ENCODE results near the gene CCT2. TPM values are rescaled to one million over a fixed set of nuclear protein-coding genes. Genes with fewer than 3 reads are reported as not detected.
A peak's percentile ranks its signal among the peaks of the same experiment; 100 is the strongest.

CCT2 gene
- total and polyA plus RNA-seq, 2 of the 13 experiments (the other 11 are each of a cell fraction or from before 2014, with no cell fraction given), result 209 to 388 TPM

DNA sequence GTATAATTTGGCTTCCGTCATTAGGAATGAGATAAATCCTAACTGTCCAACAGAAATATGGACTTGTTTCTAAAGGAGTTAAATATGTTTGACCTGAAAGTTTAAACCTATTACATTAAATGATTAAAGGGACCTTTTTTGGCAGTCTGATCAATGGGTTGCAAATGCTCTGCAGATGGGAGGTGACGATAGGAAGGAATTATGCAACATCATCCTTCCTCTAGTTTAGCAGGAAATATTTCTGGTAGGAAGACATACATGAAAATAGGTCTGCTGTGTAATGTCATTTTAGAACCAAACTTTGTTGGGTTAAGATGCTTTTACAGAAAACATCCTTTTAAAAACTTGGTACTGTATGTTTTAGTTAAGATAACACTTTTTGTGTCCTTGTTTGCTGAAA lies 22.9 kb downstream of the CCT2 start:
- Histone ChIP-seq H3K4me2 (ENCODE audit: low read depth, low read length) (no peak overlapping the region), H4K20me1 (ENCODE audit: insufficient read depth, low read length) (no peaks in the 10 kb centered on the region), H3K27ac (ENCODE audit: extremely low read length, insufficient read depth, low read length) (no peak overlapping the region), H3K36me3 (replicated peaks in 1 of 2; ENCODE audit: control insufficient read depth in 1 of 2, insufficient read depth in 2 of 2, low read length in 2 of 2) (no peaks in the 10 kb centered on the region; a peak in 1 of 5 replicates), H3K9ac (ENCODE audit: insufficient read depth, low read depth, low read length) (no peak overlapping the region), H3K4me3 (replicated peaks in 1 of 3; ENCODE audit: insufficient read depth in 1 of 3, low read depth in 2 of 3, low read length in 3 of 3) (no peak overlapping the region), H3K27me3 (ENCODE audit: control insufficient read depth in 1 of 2, insufficient read depth in 2 of 2, low read length in 2 of 2) (no peaks in the 10 kb centered on the region), H2AFZ (ENCODE audit: low read length) (no peak overlapping the region), H3K9me3 (ENCODE audit: low read length) (no peaks in the 10 kb centered on the region), H3K79me2 (ENCODE audit: insufficient read depth, low read length) (no peaks in the 10 kb centered on the region), H3K4me1 (ENCODE audit: insufficient read depth, low read length) (no peaks in the 10 kb centered on the region)
- TF ChIP-seq, protein P1, sequence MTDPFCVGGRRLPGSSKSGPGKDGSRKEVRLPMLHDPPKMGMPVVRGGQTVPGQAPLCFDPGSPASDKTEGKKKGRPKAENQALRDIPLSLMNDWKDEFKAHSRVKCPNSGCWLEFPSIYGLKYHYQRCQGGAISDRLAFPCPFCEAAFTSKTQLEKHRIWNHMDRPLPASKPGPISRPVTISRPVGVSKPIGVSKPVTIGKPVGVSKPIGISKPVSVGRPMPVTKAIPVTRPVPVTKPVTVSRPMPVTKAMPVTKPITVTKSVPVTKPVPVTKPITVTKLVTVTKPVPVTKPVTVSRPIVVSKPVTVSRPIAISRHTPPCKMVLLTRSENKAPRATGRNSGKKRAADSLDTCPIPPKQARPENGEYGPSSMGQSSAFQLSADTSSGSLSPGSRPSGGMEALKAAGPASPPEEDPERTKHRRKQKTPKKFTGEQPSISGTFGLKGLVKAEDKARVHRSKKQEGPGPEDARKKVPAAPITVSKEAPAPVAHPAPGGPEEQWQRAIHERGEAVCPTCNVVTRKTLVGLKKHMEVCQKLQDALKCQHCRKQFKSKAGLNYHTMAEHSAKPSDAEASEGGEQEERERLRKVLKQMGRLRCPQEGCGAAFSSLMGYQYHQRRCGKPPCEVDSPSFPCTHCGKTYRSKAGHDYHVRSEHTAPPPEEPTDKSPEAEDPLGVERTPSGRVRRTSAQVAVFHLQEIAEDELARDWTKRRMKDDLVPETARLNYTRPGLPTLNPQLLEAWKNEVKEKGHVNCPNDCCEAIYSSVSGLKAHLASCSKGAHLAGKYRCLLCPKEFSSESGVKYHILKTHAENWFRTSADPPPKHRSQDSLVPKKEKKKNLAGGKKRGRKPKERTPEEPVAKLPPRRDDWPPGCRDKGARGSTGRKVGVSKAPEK (CRISPR knock-in tag; IDR thresholded peaks at IDR 0.05; ENCODE audit: borderline replicate concordance), result no peak
- TF ChIP-seq, protein P2, sequence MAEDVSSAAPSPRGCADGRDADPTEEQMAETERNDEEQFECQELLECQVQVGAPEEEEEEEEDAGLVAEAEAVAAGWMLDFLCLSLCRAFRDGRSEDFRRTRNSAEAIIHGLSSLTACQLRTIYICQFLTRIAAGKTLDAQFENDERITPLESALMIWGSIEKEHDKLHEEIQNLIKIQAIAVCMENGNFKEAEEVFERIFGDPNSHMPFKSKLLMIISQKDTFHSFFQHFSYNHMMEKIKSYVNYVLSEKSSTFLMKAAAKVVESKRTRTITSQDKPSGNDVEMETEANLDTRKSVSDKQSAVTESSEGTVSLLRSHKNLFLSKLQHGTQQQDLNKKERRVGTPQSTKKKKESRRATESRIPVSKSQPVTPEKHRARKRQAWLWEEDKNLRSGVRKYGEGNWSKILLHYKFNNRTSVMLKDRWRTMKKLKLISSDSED (CRISPR knock-in tag; IDR thresholded peaks at IDR 0.05), result no peak
- TF ChIP-seq TBX2 (CRISPR knock-in tag; IDR thresholded peaks at IDR 0.05; ENCODE audit: borderline replicate concordance) (no peak), ZNF709 (CRISPR knock-in tag; IDR thresholded peaks at IDR 0.05) (no peak), MAFK (conservative IDR thresholded peaks at IDR 0.05 in 1 of 2, IDR thresholded peaks at IDR 0.05 in 1 of 2; ENCODE audit: low read length in 2 of 2) (no peak), CEBPB (IDR thresholded peaks at IDR 0.05; ENCODE audit: borderline replicate concordance, low read depth, low read length) (0 out of 2 replicates have a peak, but pooled peaks have one; percentile 4)
- ChIA-PET CTCF (ENCODE audit: low intra/inter-chr PET ratio, low total read pairs) (no interaction called here), POLR2A (no interaction called here)
- ATAC-seq (no peak), DNase-seq (ENCODE audit: low spot score) (no peak), FAIRE-seq (no peak)
- intact Hi-C loops (cut with micrococcal nuclease; ENCODE audit: unreplicated experiment), result no loop called here
- in situ Hi-C loops (cut with HindIII; ENCODE audit: extremely low pct_ligation_motif_present, low pct_unique_long_range_greater_than_20kb), result no loop called here
- BruUV-seq (replicated peaks), result no TSS peak
- 61% methylated on average over 2 of the region's 2 CpGs for WGBS (ENCODE audit: low lambda C conversion rate)
